GM18870 (cell line): ENCODE results near the gene SCIN.
"Not testable (repeated sequence)": the region's sequence is repeated elsewhere in the genome, so short reads cannot be mapped to it uniquely, and the experiment has no call there.

Experiments used
- ATAC-seq: cut with Tn5 transposase; IDR thresholded peaks from one replicate; pipeline ENCODE4 v1.9.1; 2021; ENCODE audit warnings: moderate library complexity; ENCODE audit not compliant: unreplicated experiment

The SCIN gene

DNA sequence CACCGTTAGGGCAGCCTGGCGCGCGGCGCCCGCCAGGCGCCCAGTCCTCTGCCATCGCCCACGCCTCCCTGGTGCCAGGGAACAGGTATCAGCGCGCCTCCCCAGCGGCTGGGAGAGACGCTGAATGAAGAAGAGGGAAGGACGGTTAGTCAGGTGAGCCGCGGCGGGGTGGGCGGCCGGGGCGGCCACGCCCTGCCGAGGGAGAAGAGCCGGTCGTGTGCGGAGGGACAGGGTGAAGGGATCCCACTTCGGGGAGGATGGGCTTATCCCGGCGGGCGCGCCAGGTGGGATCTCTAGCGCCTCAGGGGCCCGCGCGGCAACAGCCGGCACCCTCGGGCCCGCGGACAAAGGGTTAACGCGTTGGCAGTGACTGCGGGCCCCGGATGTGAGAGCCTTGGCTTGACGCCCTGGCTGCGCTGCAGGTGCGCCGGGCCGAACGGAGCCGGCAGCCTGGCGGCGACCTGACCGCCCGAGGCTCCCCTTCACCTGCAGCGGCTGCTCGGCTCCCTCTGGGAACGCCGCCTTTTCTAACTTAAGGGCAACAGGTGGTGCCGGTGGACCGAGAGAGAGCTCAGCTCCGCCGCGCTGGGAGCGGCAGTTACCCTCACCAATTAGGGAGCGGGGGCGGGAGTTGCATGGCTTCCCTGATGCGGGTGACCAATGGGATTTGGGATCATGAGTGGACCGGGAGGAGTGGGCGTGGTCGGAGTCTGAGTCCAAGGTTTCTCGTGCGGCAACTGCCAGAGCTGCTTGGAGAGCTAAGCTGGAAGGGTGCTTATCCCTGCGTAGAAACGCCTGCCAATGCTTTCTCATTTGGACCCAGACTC lies 116.6 kb downstream of the SCIN start, which contains the start of gene ARL4A:
Gene ARL4A (plus strand): TSS at position 743 of the 827 bp plus-strand sequence. CDS start 622 bp downstream, outside the sequence.
- ATAC-seq = peak; percentile 83

DNA sequence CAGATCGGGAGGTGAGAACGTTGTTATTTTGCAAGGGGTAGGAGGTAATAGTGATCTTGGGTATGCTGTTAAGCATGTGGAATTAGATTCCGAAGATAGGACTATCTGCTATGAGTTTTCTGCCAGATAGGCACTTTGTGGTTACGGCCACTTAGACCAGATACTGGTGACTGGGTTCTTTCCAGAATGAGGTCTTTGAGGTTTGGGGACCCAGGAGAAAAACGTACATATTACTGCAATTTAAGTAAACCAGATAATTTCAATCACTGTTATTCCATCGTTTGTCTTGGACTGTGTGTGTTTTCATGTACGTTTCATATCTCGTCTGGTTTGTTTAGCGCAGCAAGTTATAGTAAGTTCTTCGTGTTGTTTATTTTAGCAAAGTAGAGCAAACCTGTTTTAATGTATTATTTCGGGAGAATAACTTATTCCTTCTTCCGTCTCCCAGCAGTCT lies 117.2 kb downstream of the SCIN start:
- peak; percentile 2 for ATAC-seq

DNA sequence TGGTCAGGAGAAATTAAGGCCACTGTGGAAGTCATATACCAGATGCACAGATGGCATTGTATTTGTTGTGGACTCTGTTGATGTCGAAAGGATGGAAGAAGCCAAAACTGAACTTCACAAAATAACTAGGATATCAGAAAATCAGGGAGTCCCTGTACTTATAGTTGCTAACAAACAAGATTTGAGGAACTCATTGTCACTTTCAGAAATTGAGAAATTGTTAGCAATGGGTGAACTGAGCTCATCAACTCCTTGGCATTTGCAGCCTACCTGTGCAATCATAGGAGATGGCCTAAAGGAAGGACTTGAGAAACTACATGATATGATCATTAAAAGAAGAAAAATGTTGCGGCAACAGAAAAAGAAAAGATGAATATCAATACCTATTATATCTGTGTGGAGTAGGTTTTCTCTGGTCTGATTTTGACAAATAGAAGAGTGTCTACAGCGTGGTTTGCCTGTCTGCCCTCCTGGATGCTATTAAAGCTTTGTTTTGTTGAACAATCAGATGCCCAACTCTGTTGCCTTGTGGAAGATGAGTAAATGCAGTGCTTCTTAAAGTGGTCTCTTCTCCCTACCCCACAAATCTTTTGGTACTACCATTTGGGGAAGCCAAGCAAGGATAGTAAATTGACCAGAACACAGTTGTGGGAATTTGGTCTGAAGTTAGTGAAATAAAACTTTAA lies 118.1 kb downstream of the SCIN start:
- not testable (repeated sequence) for ATAC-seq

DNA sequence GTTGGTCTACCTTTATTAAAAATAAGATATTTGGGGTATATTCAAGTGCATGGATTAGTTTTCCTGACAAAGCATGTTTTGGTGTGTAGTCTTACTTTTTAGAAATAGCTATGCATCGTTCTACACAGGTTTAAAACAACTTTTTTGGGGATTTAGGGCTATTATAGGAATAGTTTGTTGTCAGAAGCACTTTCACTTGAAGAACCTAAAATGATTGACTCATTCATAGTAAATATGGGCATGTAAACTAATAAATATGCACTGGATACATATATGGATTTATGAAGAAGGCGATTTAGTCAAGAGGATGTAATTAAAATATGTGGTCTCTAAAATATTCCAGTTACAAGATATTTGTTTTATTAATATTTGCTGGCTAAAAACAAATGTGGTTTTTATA lies 118.9 kb downstream of the SCIN start:
- no peak for ATAC-seq

DNA sequence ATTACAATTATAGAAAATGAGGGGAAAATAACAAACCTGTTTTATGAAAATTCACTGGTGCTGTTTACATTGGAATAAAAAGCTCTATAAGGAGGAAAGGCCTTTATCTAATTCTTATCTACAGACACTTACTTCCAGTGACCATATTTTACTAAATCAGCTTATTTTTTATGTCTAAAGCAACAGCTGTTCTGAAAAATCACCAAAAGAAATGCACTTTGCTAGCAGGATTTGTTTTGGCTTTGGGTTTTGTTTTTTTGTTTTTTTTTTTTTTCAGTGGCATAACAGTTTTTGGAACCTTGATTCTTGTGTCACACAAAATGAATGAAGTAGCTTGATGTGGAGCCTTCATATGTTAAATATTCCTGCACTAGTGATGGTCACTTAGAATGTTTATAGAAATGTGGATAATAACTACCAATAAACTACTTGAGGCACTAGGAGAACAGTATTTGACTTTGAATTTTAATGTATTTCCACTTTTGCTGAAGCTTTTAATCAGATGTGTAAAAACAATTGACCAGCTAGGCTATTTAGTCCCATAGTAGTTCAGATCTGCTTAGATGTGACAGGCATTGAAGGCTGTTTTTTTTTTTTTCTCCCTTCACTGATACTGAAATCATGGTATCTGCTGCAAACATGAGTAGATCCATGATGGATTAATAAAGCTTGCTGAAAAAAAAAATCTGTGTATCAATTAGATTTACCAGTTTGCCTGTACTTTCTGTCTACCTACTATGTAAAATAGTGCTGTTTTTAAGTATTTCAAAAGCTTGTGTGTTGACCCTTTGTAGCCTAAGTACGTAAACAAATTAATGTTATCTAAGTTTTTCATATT lies 119.7 kb downstream of the SCIN start:
- ATAC-seq = no peak

DNA sequence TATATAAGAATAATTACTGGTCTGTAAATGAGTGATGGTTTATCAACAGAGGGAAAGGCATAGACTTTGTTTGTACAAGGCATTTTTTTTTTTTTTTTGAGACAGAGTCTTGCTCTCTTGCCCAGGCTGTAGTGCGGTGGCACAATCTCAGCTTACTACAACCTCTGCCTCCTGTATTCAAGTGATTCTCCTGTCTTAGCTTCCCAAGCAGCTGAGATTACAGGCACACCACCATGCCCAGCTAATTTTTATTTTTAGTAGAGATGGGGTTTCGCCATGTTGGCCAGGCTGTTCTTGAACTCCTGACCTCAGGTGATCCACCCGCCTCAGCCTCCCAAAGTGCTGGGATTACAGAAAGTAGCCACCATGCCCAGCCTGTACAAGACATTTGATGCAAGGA lies 120.9 kb downstream of the SCIN start:
- not testable (repeated sequence) for ATAC-seq

DNA sequence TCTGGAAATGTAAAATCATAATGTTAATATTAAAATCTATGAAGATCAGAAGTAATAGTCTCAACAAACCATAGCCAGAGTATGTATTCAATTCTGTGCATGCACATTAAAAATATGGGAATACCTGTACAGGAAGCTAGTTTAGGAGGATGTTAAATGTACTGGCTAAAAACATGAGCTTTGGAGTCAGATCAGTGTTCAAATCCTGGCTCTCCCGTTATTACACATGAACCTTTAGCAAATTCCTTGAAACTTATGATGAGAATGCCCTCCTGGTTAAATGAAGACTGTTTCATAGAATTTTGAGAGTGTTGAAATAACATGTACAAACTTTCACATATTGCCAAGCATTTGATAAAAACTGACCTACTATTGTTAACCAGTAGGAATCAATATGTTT lies 121.5 kb downstream of the SCIN start:
- ATAC-seq = no peak

DNA sequence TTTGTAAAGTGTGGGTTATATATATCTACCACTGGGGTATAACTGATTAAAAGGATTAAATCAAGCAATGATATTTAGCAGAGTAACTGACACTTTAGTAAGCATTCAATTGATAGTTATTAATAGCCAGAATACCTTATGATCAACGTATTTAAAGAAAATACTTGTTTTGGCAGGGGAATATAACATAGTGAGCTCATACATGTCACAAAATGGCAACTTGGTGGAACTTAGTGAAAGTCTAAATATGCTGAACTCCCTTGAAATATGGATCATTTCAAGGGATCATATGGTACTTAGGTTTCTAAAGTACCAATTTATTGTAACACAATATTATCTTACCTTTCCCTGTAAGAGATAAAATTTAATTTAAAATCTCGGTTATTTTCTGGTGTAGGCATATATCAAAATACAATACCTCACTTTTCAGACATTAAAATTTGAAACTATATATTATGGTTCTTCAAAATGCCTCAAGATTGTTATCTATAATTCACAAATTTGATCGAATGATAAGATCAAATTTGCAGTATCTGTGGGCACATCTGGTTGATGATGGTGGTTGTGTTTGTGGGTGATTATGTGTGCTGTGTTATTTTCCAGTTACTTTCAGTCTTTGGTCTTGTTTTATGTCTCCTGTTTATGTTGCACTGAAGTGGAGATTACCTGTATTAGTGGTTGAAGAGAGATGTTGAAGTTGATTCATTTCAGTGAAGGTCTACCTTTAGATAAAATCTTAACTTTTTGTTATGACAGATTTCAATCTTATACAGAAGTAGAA lies 122.1 kb downstream of the SCIN start:
- no peak for ATAC-seq

DNA sequence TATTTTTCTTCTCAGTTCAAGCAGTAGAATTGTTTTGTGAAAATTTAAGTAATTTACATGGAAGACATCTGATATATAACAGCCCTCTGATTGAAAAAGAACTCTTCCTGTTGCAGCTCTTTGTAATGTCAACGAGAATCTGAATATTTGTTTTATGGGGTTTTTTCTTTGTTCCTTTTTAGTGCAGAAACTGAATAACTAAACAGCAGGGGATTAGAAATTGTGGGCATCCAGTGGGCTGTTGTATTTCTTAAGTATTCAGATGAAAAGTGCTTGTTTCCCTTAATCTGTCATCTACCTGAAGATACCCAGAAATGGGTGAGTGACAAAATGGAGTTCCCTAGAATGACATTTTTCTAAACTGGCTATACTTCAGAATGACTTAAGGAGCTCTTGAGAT lies 124.3 kb downstream of the SCIN start:
- ATAC-seq = no peak

DNA sequence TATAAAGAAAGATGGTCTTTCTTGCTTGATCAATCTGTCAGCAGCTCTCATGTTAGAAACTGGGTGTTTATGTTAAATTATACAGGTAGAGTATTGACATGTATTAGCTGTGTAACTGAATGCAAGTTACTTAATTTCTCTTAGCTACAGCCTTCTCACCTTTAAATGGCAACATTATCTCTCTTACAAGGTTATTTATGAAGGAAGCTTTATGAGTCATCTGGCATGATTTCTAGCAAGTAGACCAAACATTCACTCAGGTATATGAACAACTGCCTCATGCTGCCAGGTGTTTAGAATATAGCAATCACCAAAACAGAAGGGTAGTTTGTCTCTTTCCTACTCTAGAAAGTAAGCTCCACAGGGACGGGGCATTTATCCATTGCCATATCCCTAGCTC lies 125.4 kb downstream of the SCIN start:
- ATAC-seq = no peak

DNA sequence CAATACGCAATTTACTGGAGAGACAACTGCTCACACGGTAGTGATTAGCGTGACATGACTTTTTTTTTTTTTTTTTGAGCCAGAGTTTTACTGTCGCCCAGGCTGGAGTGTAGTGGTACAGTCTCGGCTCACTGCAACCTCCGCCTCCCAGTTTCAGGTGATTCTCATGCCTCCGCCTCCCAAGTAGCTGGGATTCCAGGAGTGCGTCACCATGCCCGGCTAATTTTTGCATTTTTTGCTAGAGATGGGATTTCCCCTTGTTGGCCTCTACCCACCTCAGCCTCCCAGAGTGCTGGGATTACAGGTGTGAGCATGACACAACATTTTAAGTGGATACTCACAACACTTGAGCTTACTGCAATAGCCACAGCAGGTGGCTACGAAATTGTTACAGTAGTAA lies 128.8 kb downstream of the SCIN start:
- no peak for ATAC-seq

DNA sequence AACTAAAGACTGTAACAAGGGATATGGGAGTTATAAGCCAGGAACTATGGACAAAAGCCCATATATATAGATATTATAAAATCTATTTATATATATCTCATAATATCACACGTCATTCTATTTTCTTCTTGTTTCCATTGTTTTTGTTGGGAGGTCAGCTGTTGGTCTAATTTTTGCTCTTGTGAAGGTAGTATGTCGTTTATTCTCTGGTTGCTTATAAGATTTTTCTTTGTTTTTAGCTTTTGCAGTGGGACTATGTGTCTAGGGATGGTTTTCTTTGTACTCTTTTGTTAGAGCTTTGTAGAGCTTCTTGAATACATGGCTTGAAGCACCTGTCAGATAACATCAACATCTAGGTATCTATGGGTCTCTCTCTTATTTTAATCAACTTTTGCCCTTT lies 130.9 kb downstream of the SCIN start:
- no peak for ATAC-seq

DNA sequence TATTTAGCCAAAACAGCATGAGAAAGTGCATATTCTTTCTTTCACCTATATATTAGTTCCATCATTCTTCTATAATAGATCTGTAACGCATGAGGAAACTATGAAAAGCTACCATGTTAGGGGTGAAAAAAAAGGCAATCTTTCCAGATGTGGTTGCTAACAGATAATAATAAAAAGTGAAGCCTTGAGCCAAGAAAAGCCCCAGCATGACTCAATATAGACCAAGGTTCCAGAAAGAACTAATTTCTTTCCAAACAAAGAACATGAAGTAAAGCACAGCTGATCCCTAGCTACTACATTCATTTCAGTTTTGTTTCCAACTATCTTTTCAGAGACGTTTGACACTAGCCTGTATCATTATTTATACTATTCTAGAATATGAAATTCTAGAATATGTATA lies 133.4 kb downstream of the SCIN start:
- no peak for ATAC-seq

DNA sequence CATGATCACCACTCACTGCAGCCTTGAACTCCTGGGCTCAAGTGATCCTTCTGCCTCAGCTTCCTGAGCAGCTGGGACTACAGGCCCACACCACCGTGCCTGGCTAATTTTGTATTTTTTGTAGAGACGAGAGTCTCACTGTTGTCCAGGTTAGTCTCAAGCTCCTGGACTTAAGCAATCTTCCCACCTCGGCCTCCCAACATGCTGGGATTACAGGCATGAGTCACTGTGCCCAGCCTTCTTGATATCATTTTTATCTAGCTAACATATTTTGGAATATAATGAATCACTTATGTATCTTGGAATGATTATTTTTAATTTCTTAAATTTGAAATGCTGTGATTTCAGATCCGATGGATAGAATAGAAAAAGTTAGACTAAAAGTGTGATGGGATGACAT lies 135.4 kb downstream of the SCIN start:
- ATAC-seq = no peak

DNA sequence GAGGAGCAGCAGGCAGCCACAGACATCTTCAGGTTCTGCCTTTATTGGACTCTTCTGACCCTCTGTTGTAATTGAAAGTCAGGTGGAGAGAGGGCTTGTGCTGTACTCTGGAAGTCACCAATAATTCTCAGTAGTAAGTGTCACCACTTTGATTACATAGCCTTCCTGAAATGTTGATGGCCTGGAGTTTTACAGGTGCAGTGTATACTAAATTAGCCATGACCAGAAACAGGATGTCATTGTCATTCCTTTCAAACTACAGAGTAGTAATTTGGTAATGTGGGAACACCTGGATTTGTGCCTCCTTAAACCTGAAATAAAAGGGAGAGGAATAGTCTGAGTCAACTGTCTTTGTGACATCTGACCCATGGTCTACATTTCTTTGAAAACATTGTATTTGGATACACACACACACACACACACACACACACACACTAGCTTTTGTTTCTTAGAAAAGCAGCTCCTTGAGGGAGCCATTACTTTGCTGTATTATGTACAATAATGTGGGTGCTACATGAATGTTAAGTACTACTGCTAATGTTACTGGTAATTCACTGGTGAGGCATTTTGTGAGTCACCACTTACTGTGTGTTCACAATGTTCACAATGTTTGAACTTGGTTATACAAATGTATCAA lies 136.5 kb downstream of the SCIN start:
- no peak for ATAC-seq

DNA sequence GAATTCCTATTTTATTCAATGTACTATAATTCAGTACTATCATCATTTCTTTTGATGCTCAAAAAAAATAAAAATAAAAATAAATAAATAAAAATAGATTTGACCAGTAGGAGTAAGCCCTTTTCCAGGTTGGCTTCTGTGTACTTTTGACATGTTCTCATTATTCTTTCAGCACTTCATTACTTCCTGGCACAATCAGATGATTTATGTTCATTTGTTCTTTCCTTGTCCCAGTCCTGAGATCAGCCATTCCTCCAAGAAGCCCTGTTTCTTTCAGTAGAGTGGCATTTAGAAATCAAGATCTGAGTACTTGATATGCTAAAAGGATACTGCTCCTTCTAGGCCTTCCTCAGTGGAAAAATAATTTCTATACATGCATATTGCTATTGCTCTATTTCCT lies 137.8 kb downstream of the SCIN start:
- ATAC-seq = no peak
